Measurements from ENCODE around the gene ARHGEF11. TPM values are rescaled to one million over a fixed set of nuclear protein-coding genes. Genes with fewer than 3 reads are reported as not detected.

Gene ARHGEF11
- total RNA-seq, 1 donor, result 32.2 TPM

- TF ChIP-seq CTCF (IDR thresholded peaks at IDR 0.05; ENCODE audit: insufficient read depth, low read length), result peak; percentile 93
- peak; percentile 95 for DNase-seq (ENCODE audit: low read depth)
- H3K4me3 ChIP-seq (ENCODE audit: low read depth, low read length), result peak overlapping the region; percentile 14
Observed at GRCh38 chr1:157090196-157090647, 44.7 kb upstream of the ARHGEF11 start.

- TF ChIP-seq CTCF (IDR thresholded peaks at IDR 0.05; ENCODE audit: insufficient read depth, low read length), result no peak
- DNase-seq (ENCODE audit: low read depth), result no peak
- no peak overlapping the region for H3K4me3 ChIP-seq (ENCODE audit: low read depth, low read length)
Observed at GRCh38 chr1:157089789-157090188, 44.2 kb upstream of the ARHGEF11 start.

- no peak for TF ChIP-seq CTCF (IDR thresholded peaks at IDR 0.05; ENCODE audit: insufficient read depth, low read length)
- no peak for DNase-seq (ENCODE audit: low read depth)
- no peak overlapping the region for H3K4me3 ChIP-seq (ENCODE audit: low read depth, low read length)
Observed at GRCh38 chr1:157088607-157089006, 43.1 kb upstream of the ARHGEF11 start.

GRCh38 chr1:157087030-157087429 lies 41.5 kb upstream of the ARHGEF11 start:
- no peak for TF ChIP-seq CTCF (IDR thresholded peaks at IDR 0.05; ENCODE audit: insufficient read depth, low read length)
- DNase-seq (ENCODE audit: low read depth), result no peak

GRCh38 chr1:157086299-157086698 lies 40.8 kb upstream of the ARHGEF11 start:
- no peak for DNase-seq (ENCODE audit: low read depth)
- no peak overlapping the region for H3K4me3 ChIP-seq (ENCODE audit: low read depth, low read length)
- no peak for TF ChIP-seq CTCF (IDR thresholded peaks at IDR 0.05; ENCODE audit: insufficient read depth, low read length)

More at GRCh38 chr1:157087030-157087429, 41.5 kb upstream of the ARHGEF11 start:
- no peak overlapping the region for H3K4me3 ChIP-seq (ENCODE audit: low read depth, low read length)

GRCh38 chr1:157085421-157085820 lies 39.9 kb upstream of the ARHGEF11 start:
- no peak for TF ChIP-seq CTCF (IDR thresholded peaks at IDR 0.05; ENCODE audit: insufficient read depth, low read length)
- peak; percentile 13 for DNase-seq (ENCODE audit: low read depth)
- H3K4me3 ChIP-seq (ENCODE audit: low read depth, low read length), result no peak overlapping the region

GRCh38 chr1:157084720-157085119 lies 39.2 kb upstream of the ARHGEF11 start:
- no peak for DNase-seq (ENCODE audit: low read depth)
- no peak overlapping the region for H3K4me3 ChIP-seq (ENCODE audit: low read depth, low read length)
- TF ChIP-seq CTCF (IDR thresholded peaks at IDR 0.05; ENCODE audit: insufficient read depth, low read length), result no peak
